CD4-positive, CD25-positive, alpha-beta regulatory T cell (primary cell): ENCODE results near the gene UNC13A. TPM values are rescaled to one million over a fixed set of nuclear protein-coding genes. Genes with fewer than 3 reads are reported as not detected.

Experiments used
- ATAC-seq, 2 donors: fragments of 150-1000 bp; cut with Tn5 transposase; one replicate each; pipeline ENCODE4 v1.10.0; 2021; ENCODE audit warnings: low read depth in 2 of 2, moderate number of reproducible peaks in 2 of 2, moderate library complexity in 1 of 2
- DNase-seq, 3 donors: peaks; one replicate each; pipeline versions ENCODE4 v3.0.0 to v3.0.0-alpha.2; 2012 to 2022; ENCODE audit warnings: mixed read lengths in 1 of 3
- H3K27ac ChIP-seq: one replicate; pipeline ENCODE4 v1.7.0; 2013; ENCODE audit warnings: mild to moderate bottlenecking, low read length; ENCODE audit not compliant: insufficient read depth, poor library complexity, severe bottlenecking
- H3K27me3 ChIP-seq: one replicate; pipeline ENCODE4 v1.7.0; 2013; ENCODE audit warnings: low read length; ENCODE audit not compliant: control insufficient read depth, insufficient read depth
- H3K36me3 ChIP-seq: one replicate; pipeline ENCODE4 v1.7.0; 2013; ENCODE audit warnings: mild to moderate bottlenecking, low read length, moderate library complexity; ENCODE audit not compliant: control insufficient read depth, insufficient read depth
- H3K4me1 ChIP-seq: 2 replicates; pipeline ENCODE4 v1.7.0; 2013; ENCODE audit warnings: mild to moderate bottlenecking, low read length; ENCODE audit not compliant: insufficient read depth, control insufficient read depth, poor library complexity, severe bottlenecking
- H3K4me3 ChIP-seq: one replicate; pipeline ENCODE4 v1.7.0; 2013; ENCODE audit warnings: low read depth, mild to moderate bottlenecking, low read length, moderate library complexity
- H3K9me3 ChIP-seq, 2 experiments: 1 replicate in 1 of 2; 2 replicates in 1 of 2; pipeline ENCODE4 v1.7.0; 2013; ENCODE audit warnings: low read length in 2 of 2, mild to moderate bottlenecking in 1 of 2, moderate library complexity in 1 of 2; ENCODE audit not compliant: control insufficient read depth in 2 of 2
- H3K27ac Mint-ChIP-seq, 3 donors: one replicate each; pipeline ENCODE4 v1.8.0; 2020 to 2022; ENCODE audit warnings: mild to moderate bottlenecking in 3 of 3, mixed read lengths in 3 of 3, moderate library complexity in 2 of 3
- H3K27me3 Mint-ChIP-seq: one replicate; pipeline ENCODE4 v1.8.0; 2022; ENCODE audit warnings: mild to moderate bottlenecking, mixed read lengths
- H3K36me3 Mint-ChIP-seq: one replicate; pipeline ENCODE4 v1.8.0; 2020; ENCODE audit warnings: mixed read lengths
- H3K4me1 Mint-ChIP-seq, 4 donors: one replicate each; pipeline ENCODE4 v1.8.0; 2020 to 2022; ENCODE audit warnings: mixed read lengths in 4 of 4, mild to moderate bottlenecking in 1 of 4
- H3K4me3 Mint-ChIP-seq, 4 donors: one replicate each; pipeline ENCODE4 v1.8.0; 2020 to 2022; ENCODE audit warnings: mild to moderate bottlenecking in 4 of 4, mixed read lengths in 4 of 4, moderate library complexity in 3 of 4
- H3K9me3 Mint-ChIP-seq, 7 donors: one replicate each; pipeline ENCODE4 v1.8.0; 2020 to 2022; ENCODE audit warnings: mixed read lengths in 7 of 7, mild to moderate bottlenecking in 3 of 7, moderate library complexity in 2 of 7
- polyA plus RNA-seq, 4 donors: library from polyadenylated mRNA; unstranded; fragments of 300-500 nt; fragmentation: Illumina TruSeq; gene quantifications; one replicate each; pipeline ENCODE4 v1.2.3, GENCODE V29; 2021
- total RNA-seq: library from RNA; stranded (reverse); gene quantifications from one replicate; pipeline ENCODE4 v1.2.3, GENCODE V29; 2022

The UNC13A gene
- total and polyA plus RNA-seq, 5 donors from 2014 or later = not detected

GRCh38 chr19:17695198-17695597, 7.0 kb upstream of the UNC13A start:
- Mint-ChIP-seq H3K4me3 (no peak overlapping the region), H3K36me3 (no peaks in the 10 kb centered on the region), H3K27ac (no peak overlapping the region), H3K9me3 (peaks cover 0 to 4% (median 0%) of the 10 kb centered on the region in 7 donors), H3K27me3 (peaks cover 45% of the 10 kb centered on the region), H3K4me1 (peaks cover 0 to 4% (median under 1%) of the 10 kb centered on the region in 4 donors)
- no peak overlapping the region for H3K4me3 ChIP-seq
- H3K27ac ChIP-seq = no peak overlapping the region
- DNase-seq (no peak), ATAC-seq (no peak)
- no peaks in the 10 kb centered on the region for H3K4me1 ChIP-seq
- H3K27me3 ChIP-seq = no peaks in the 10 kb centered on the region
- no peaks in the 10 kb centered on the region for H3K36me3 ChIP-seq
- H3K9me3 ChIP-seq = no peaks in the 10 kb centered on the region

- peaks cover 4% of the 10 kb centered on the region for H3K36me3 Mint-ChIP-seq
These were observed 4.4 kb upstream of the UNC13A start for GRCh38 chr19:17692566-17692965.

DNA sequence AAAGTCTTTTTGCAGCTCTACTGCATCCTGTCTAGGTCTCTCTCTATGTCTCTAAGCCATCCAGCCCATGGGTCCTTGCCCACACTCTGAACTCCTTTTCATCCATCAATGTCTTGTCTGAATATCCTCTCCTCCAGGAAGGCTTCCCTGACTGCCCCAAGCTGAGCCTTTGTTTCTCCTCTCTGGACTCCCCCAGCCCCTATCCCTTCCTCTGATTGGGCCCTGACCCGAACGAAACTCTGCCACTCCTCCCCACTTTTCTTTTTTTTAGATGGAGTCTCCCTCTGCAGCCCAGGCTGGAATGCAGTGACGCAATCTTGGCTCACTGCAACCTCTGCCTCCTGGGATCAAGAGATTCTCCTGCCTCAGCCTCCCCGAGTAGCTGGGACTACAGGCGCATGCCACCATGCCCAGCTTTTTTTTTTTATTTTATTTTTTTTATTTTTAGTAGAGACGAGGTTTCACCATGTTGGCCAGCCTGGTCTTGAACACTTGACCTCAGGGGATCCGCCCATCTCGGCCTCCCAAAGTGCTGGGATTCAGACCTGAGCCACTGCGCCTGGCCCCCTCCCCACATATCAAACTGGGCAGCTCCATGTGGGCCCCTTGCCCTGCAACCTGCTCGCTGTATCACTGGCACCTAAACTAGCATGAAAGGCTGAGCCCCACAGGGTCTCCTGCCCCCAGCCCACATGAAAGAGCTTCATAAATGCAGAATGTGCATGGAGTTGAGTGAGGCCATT, 870 bp upstream of the UNC13A start:
- Mint-ChIP-seq H3K4me3 (peak overlapping the region in 3 of 4 donors; percentile 5 to 80 (median 12)), H3K27me3 (peaks cover 81% of the 10 kb centered on the region), H3K27ac (peak overlapping the region in 2 of 3 donors; percentile 4 to 65), H3K9me3 (peaks cover 0 to 3% (median 0%) of the 10 kb centered on the region in 7 donors), H3K4me1 (peaks cover 0 to 23% (median 11%) of the 10 kb centered on the region in 4 donors), H3K36me3 (peaks cover 4% of the 10 kb centered on the region)
- Histone ChIP-seq H3K27me3 (peaks cover 22% of the 10 kb centered on the region), H3K4me1 (peaks cover 18% of the 10 kb centered on the region), H3K36me3 (no peaks in the 10 kb centered on the region), H3K9me3 (no peaks in the 10 kb centered on the region), H3K4me3 (no peak overlapping the region), H3K27ac (no peak overlapping the region)
- no peak for ATAC-seq
- DNase-seq = no peak

More at GRCh38 chr19:17692566-17692965, 4.4 kb upstream of the UNC13A start:
- H3K27me3 ChIP-seq = peaks cover 7% of the 10 kb centered on the region
- H3K4me1 Mint-ChIP-seq = peaks cover 0 to 13% (median 7%) of the 10 kb centered on the region in 4 donors
- DNase-seq (no peak), ATAC-seq (no peak)
- no peaks in the 10 kb centered on the region for H3K36me3 ChIP-seq
- H3K27ac ChIP-seq = no peak overlapping the region
- no peak overlapping the region for H3K4me3 ChIP-seq
- H3K27ac Mint-ChIP-seq = no peak overlapping the region
- no peaks in the 10 kb centered on the region for H3K9me3 ChIP-seq
- peaks cover 5% of the 10 kb centered on the region for H3K4me1 ChIP-seq
- no peak overlapping the region for H3K4me3 Mint-ChIP-seq
- peaks cover 56% of the 10 kb centered on the region for H3K27me3 Mint-ChIP-seq
- peaks cover 0 to 4% (median 0%) of the 10 kb centered on the region in 7 donors for H3K9me3 Mint-ChIP-seq

DNA sequence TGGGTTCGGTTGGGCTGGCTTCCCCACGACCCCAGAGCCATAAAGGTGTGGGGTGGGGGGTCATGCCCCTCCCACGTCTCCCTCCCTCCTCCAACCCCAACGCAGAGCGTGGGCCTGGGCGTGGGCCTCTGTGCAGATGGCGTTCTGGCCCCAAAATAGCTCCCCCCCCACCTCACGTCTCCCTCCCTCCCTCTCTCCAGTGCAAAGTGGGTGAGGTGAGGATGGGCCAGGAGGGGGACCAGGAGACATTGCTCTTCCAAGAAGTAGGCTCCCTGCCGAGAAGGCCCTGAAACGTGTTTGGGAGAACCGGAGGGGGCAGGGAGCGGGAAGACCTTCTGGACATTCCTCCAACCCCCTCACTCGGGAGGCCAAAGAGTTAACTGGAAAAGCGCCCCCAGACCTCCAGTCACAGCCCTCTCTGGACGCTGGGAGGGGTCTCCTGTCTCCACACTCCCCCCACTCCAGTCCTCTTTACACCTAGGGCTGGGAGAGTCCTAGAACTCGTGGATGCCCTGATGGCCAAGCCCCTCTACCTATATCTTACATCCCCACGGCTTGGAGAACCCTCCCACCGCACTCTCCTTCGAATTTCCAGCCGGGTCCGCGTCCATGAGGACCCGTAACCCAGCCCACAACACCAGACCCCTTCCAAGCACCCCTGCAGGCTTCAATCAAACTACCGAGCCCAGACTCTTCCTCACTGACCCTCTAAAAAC, 855 bp downstream of the UNC13A start:
- peaks cover 22% of the 10 kb centered on the region for H3K27me3 ChIP-seq

GRCh38 chr19:17686592-17687024, 1.5 kb downstream of the UNC13A start:
- Mint-ChIP-seq H3K27ac (no peak overlapping the region), H3K27me3 (peaks cover 80% of the 10 kb centered on the region), H3K9me3 (peaks cover 0 to 3% (median 0%) of the 10 kb centered on the region in 7 donors), H3K36me3 (peaks cover 4% of the 10 kb centered on the region), H3K4me1 (peaks cover 0 to 23% (median 11%) of the 10 kb centered on the region in 4 donors), H3K4me3 (no peak overlapping the region)
- H3K36me3 ChIP-seq = no peaks in the 10 kb centered on the region
- no peak overlapping the region for H3K27ac ChIP-seq
- DNase-seq (peak in 1 of 3 donors; percentile 21), ATAC-seq (no peak)
- no peaks in the 10 kb centered on the region for H3K9me3 ChIP-seq
- H3K4me1 ChIP-seq = peaks cover 18% of the 10 kb centered on the region
- no peak overlapping the region for H3K4me3 ChIP-seq
- peaks cover 22% of the 10 kb centered on the region for H3K27me3 ChIP-seq

More for the DNA sequence above, 855 bp downstream of the UNC13A start:
- peaks cover 82% of the 10 kb centered on the region for H3K27me3 Mint-ChIP-seq
- ATAC-seq (no peak), DNase-seq (no peak)
- peaks cover 4% of the 10 kb centered on the region for H3K36me3 Mint-ChIP-seq
- no peaks in the 10 kb centered on the region for H3K9me3 ChIP-seq
- no peak overlapping the region for H3K4me3 ChIP-seq
- H3K27ac Mint-ChIP-seq = no peak overlapping the region
- H3K9me3 Mint-ChIP-seq = peaks cover 0 to 3% (median 0%) of the 10 kb centered on the region in 7 donors
- H3K4me1 Mint-ChIP-seq = peaks cover 0 to 23% (median 11%) of the 10 kb centered on the region in 4 donors
- no peaks in the 10 kb centered on the region for H3K36me3 ChIP-seq
- H3K4me1 ChIP-seq = peaks cover 18% of the 10 kb centered on the region
- peak overlapping the region in 3 of 4 donors; percentile 10 to 84 (median 13) for H3K4me3 Mint-ChIP-seq
- no peak overlapping the region for H3K27ac ChIP-seq

- Histone ChIP-seq H3K36me3 (no peaks in the 10 kb centered on the region), H3K4me3 (no peak overlapping the region), H3K27me3 (peaks cover 27% of the 10 kb centered on the region), H3K27ac (no peak overlapping the region), H3K4me1 (peaks cover 18% of the 10 kb centered on the region), H3K9me3 (no peaks in the 10 kb centered on the region)
- no peak for ATAC-seq
- Mint-ChIP-seq H3K36me3 (peaks cover 4% of the 10 kb centered on the region), H3K9me3 (peaks cover 0 to 3% (median 0%) of the 10 kb centered on the region in 7 donors), H3K27ac (no peak overlapping the region), H3K4me1 (peaks cover 0 to 23% (median 11%) of the 10 kb centered on the region in 4 donors), H3K4me3 (no peak overlapping the region), H3K27me3 (peaks cover 84% of the 10 kb centered on the region)
- DNase-seq = no peak
These were observed 2.1 kb downstream of the UNC13A start for GRCh38 chr19:17686023-17686521.

- peaks cover 19% of the 10 kb centered on the region for H3K4me1 ChIP-seq
- H3K36me3 Mint-ChIP-seq = peaks cover 4% of the 10 kb centered on the region
- H3K36me3 ChIP-seq = no peaks in the 10 kb centered on the region
- peaks cover 27% of the 10 kb centered on the region for H3K27me3 ChIP-seq
- peaks cover 82% of the 10 kb centered on the region for H3K27me3 Mint-ChIP-seq
- DNase-seq (no peak), ATAC-seq (no peak)
- H3K9me3 ChIP-seq = no peaks in the 10 kb centered on the region
- H3K9me3 Mint-ChIP-seq = peaks cover 0 to 3% (median 0%) of the 10 kb centered on the region in 7 donors
- no peak overlapping the region for H3K27ac ChIP-seq
- peaks cover 0 to 24% (median 9%) of the 10 kb centered on the region in 4 donors for H3K4me1 Mint-ChIP-seq
- H3K4me3 Mint-ChIP-seq = no peak overlapping the region
- H3K27ac Mint-ChIP-seq = no peak overlapping the region
- H3K4me3 ChIP-seq = no peak overlapping the region
These were observed 2.6 kb downstream of the UNC13A start for GRCh38 chr19:17685451-17686022.
